Neuron (in vitro differentiated cells): Measurements from ENCODE around the gene CCT3.
"Not testable (repeated sequence)": the region's sequence is repeated elsewhere in the genome, so short reads cannot be mapped to it uniquely, and the experiment has no call there.

Experiments used
- H2AFZ ChIP-seq: one replicate; pipeline ENCODE4 v1.6.1; 2013; ENCODE audit warnings: low read depth, mild to moderate bottlenecking, inconsistent platforms, low read length, moderate library complexity
- H3K27me3 ChIP-seq: one replicate; pipeline ENCODE4 v1.6.1; 2013; ENCODE audit warnings: low read length; ENCODE audit not compliant: insufficient read depth
- H3K36me3 ChIP-seq: one replicate; pipeline ENCODE4 v1.6.1; 2013; ENCODE audit warnings: low read length; ENCODE audit not compliant: insufficient read depth
- H3K4me1 ChIP-seq: one replicate; pipeline ENCODE4 v1.6.1; 2013; ENCODE audit warnings: low read length; ENCODE audit not compliant: insufficient read depth
- H3K4me3 ChIP-seq: 2 replicates; pipeline ENCODE4 v1.5.1; 2013; ENCODE audit warnings: mild to moderate bottlenecking, low read length, moderate library complexity
- H3K9me3 ChIP-seq: one replicate; pipeline ENCODE4 v1.6.1; 2013; ENCODE audit warnings: low read length

The CCT3 gene

GRCh38 chr1:156376958-156377919, 39.1 kb upstream of the CCT3 start:
- peaks cover 38% of the 10 kb centered on the region for H3K27me3 ChIP-seq
- H3K9me3 ChIP-seq: no peaks in the 10 kb centered on the region
- no peaks in the 10 kb centered on the region for H3K4me1 ChIP-seq
- H2AFZ ChIP-seq: no peak overlapping the region
- no peaks in the 10 kb centered on the region for H3K36me3 ChIP-seq
- H3K4me3 ChIP-seq: no peak overlapping the region

GRCh38 chr1:156376146-156376545, 38.1 kb upstream of the CCT3 start:
- H3K36me3 ChIP-seq: no peaks in the 10 kb centered on the region
- H2AFZ ChIP-seq: no peak overlapping the region
- H3K4me3 ChIP-seq: no peak overlapping the region
- H3K27me3 ChIP-seq: peaks cover 43% of the 10 kb centered on the region
- no peaks in the 10 kb centered on the region for H3K4me1 ChIP-seq
- no peaks in the 10 kb centered on the region for H3K9me3 ChIP-seq

- Histone ChIP-seq H2AFZ (no peak overlapping the region), H3K27me3 (peaks cover 60% of the 10 kb centered on the region), H3K4me3 (no peak overlapping the region), H3K36me3 (no peaks in the 10 kb centered on the region), H3K4me1 (no peaks in the 10 kb centered on the region), H3K9me3 (no peaks in the 10 kb centered on the region)
Observed at GRCh38 chr1:156373546-156373945, 35.5 kb upstream of the CCT3 start.

- Histone ChIP-seq H3K9me3 (no peaks in the 10 kb centered on the region), H3K4me3 (no peak overlapping the region), H3K4me1 (no peaks in the 10 kb centered on the region), H3K36me3 (no peaks in the 10 kb centered on the region), H2AFZ (no peak overlapping the region), H3K27me3 (peaks cover 64% of the 10 kb centered on the region)
Observed at GRCh38 chr1:156372876-156373275, 34.8 kb upstream of the CCT3 start.

- Histone ChIP-seq H3K4me3 (no peak overlapping the region), H3K36me3 (no peaks in the 10 kb centered on the region), H3K27me3 (peaks cover 64% of the 10 kb centered on the region), H3K4me1 (no peaks in the 10 kb centered on the region), H2AFZ (no peak overlapping the region), H3K9me3 (no peaks in the 10 kb centered on the region)
Observed at GRCh38 chr1:156372265-156372586, 34.1 kb upstream of the CCT3 start.

GRCh38 chr1:156371553-156372264, 33.6 kb upstream of the CCT3 start:
- H3K9me3 ChIP-seq: no peaks in the 10 kb centered on the region
- H3K27me3 ChIP-seq: peaks cover 64% of the 10 kb centered on the region
- no peaks in the 10 kb centered on the region for H3K4me1 ChIP-seq
- no peaks in the 10 kb centered on the region for H3K36me3 ChIP-seq
- no peak overlapping the region for H2AFZ ChIP-seq
- H3K4me3 ChIP-seq: no peak overlapping the region

GRCh38 chr1:156369685-156370286, 31.7 kb upstream of the CCT3 start:
- H3K27me3 ChIP-seq: peaks cover 78% of the 10 kb centered on the region
- H3K36me3 ChIP-seq, H3K4me1 ChIP-seq, H3K4me3 ChIP-seq, H3K9me3 ChIP-seq, H2AFZ ChIP-seq: not testable (repeated sequence)

- Histone ChIP-seq H3K9me3 (no peaks in the 10 kb centered on the region), H3K27me3 (peaks cover 78% of the 10 kb centered on the region), H2AFZ (no peak within 1 kb of the TSS), H3K4me3 (no peak within 1 kb of the TSS), H3K4me1 (no peaks in the 10 kb centered on the region), H3K36me3 (no peaks in the 10 kb centered on the region)
Observed at GRCh38 chr1:156368889-156369684, 31.0 kb upstream of the CCT3 start, which contains the start of gene RHBG. TSS of gene RHBG (plus strand) at chr1:156369211. CDS start at chr1:156369250, 39 bp downstream.

- H2AFZ ChIP-seq: no peak overlapping the region
- H3K4me1 ChIP-seq: no peaks in the 10 kb centered on the region
- no peak overlapping the region for H3K4me3 ChIP-seq
- peaks cover 70% of the 10 kb centered on the region for H3K27me3 ChIP-seq
- peaks cover 1% of the 10 kb centered on the region for H3K9me3 ChIP-seq
- H3K36me3 ChIP-seq: no peaks in the 10 kb centered on the region
Observed at GRCh38 chr1:156368157-156368658, 30.1 kb upstream of the CCT3 start.

- Histone ChIP-seq H3K27me3 (peaks cover 65% of the 10 kb centered on the region), H3K9me3 (peaks cover 1% of the 10 kb centered on the region), H3K4me1 (no peaks in the 10 kb centered on the region), H3K4me3 (no peak overlapping the region), H2AFZ (no peak overlapping the region), H3K36me3 (no peaks in the 10 kb centered on the region)
Observed at GRCh38 chr1:156367383-156368156, 29.5 kb upstream of the CCT3 start.

- Histone ChIP-seq H3K4me1 (no peaks in the 10 kb centered on the region), H3K36me3 (no peaks in the 10 kb centered on the region), H3K4me3 (no peak overlapping the region), H3K27me3 (peaks cover 56% of the 10 kb centered on the region), H3K9me3 (peaks cover 1% of the 10 kb centered on the region), H2AFZ (no peak overlapping the region)
Observed at GRCh38 chr1:156366378-156367166, 28.5 kb upstream of the CCT3 start.
